ENCODE measurements around the gene NEDD9. TPM values are rescaled to one million over a fixed set of nuclear protein-coding genes. Genes with fewer than 3 reads are reported as not detected.

NEDD9 gene
- total and polyA plus RNA-seq, 2 of the 4 experiments (the other 2 are of a cell fraction) = 7.6 to 16.5 TPM

DNA sequence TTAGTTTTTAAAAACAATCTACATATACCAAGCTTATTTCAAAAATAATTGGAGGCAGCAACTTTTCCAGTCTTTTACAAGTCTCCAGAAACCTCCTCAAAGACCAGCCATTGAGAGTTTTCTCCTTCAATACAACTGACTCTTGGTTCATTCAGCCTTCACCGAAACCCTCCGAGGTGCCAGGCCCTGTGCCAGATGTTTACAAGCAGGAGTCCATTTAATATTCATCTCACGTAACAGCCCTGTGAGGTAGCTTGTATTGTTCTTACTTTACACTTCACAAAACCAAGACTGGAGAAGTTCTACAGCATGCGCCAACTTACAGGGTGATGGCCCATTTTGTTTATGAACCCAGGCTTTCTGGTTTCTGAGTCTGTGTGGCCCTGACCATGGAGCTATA is 5.5 kb upstream of the NEDD9 start:
- no peak overlapping the region for H2BK20ac ChIP-seq (ENCODE audit: low read depth, low read length)
- TF ChIP-seq, protein P1, sequence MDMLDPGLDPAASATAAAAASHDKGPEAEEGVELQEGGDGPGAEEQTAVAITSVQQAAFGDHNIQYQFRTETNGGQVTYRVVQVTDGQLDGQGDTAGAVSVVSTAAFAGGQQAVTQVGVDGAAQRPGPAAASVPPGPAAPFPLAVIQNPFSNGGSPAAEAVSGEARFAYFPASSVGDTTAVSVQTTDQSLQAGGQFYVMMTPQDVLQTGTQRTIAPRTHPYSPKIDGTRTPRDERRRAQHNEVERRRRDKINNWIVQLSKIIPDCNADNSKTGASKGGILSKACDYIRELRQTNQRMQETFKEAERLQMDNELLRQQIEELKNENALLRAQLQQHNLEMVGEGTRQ (IDR thresholded peaks at IDR 0.05; ENCODE audit: low read depth, low read length) = no peak
- TF ChIP-seq BHLHE40 (IDR thresholded peaks at IDR 0.05; ENCODE audit: low read depth, low read length) = no peak
- no peak for TF ChIP-seq MAZ (IDR thresholded peaks at IDR 0.05; ENCODE audit: borderline replicate concordance, low read depth, low read length)
- no peak for TF ChIP-seq CHD1 (IDR thresholded peaks at IDR 0.05; ENCODE audit: low read depth, low read length)
- TF ChIP-seq, protein P2, sequence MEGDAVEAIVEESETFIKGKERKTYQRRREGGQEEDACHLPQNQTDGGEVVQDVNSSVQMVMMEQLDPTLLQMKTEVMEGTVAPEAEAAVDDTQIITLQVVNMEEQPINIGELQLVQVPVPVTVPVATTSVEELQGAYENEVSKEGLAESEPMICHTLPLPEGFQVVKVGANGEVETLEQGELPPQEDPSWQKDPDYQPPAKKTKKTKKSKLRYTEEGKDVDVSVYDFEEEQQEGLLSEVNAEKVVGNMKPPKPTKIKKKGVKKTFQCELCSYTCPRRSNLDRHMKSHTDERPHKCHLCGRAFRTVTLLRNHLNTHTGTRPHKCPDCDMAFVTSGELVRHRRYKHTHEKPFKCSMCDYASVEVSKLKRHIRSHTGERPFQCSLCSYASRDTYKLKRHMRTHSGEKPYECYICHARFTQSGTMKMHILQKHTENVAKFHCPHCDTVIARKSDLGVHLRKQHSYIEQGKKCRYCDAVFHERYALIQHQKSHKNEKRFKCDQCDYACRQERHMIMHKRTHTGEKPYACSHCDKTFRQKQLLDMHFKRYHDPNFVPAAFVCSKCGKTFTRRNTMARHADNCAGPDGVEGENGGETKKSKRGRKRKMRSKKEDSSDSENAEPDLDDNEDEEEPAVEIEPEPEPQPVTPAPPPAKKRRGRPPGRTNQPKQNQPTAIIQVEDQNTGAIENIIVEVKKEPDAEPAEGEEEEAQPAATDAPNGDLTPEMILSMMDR (conservative IDR thresholded peaks at IDR 0.05; ENCODE audit: low read depth, low read length) = no peak
- TF ChIP-seq FOS (IDR thresholded peaks at IDR 0.05; ENCODE audit: low read depth, low read length) = no peak
- no peak for TF ChIP-seq SMC3 (IDR thresholded peaks at IDR 0.05; ENCODE audit: low read depth, low read length)
- no peak for TF ChIP-seq POLR2A (IDR thresholded peaks at IDR 0.05; ENCODE audit: low read depth, low read length)
- no peak for TF ChIP-seq MXI1 (IDR thresholded peaks at IDR 0.05; ENCODE audit: borderline replicate concordance, low read depth, low read length)
- TF ChIP-seq RCOR1 (IDR thresholded peaks at IDR 0.05; ENCODE audit: insufficient replicate concordance, low read length) = no peak
- no peak for TF ChIP-seq MAFK (IDR thresholded peaks at IDR 0.05; ENCODE audit: low read depth, low read length)
- no peak for TF ChIP-seq RFX5 (IDR thresholded peaks at IDR 0.05; ENCODE audit: low read depth, low read length)
- TF ChIP-seq CEBPB (IDR thresholded peaks at IDR 0.05; ENCODE audit: low read depth, low read length) = no peak
- no peak for TF ChIP-seq NFE2L2 (IDR thresholded peaks at IDR 0.05; ENCODE audit: low read depth, low read length)
- no peak for TF ChIP-seq RAD21 (IDR thresholded peaks at IDR 0.05; ENCODE audit: low read length)
- TF ChIP-seq, protein P3, sequence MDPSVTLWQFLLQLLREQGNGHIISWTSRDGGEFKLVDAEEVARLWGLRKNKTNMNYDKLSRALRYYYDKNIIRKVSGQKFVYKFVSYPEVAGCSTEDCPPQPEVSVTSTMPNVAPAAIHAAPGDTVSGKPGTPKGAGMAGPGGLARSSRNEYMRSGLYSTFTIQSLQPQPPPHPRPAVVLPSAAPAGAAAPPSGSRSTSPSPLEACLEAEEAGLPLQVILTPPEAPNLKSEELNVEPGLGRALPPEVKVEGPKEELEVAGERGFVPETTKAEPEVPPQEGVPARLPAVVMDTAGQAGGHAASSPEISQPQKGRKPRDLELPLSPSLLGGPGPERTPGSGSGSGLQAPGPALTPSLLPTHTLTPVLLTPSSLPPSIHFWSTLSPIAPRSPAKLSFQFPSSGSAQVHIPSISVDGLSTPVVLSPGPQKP (IDR thresholded peaks at IDR 0.05; ENCODE audit: borderline replicate concordance, low read depth, low read length) = no peak

More for the DNA sequence above, 5.5 kb upstream of the NEDD9 start:
- Histone ChIP-seq H3K18ac (ENCODE audit: low read depth, low read length) (no peak overlapping the region), H3K9me3 (ENCODE audit: control insufficient read depth, insufficient read depth, low read length) (no peaks in the 10 kb centered on the region), H2BK120ac (ENCODE audit: low read depth, low read length) (no peak overlapping the region), H3K14ac (replicated peaks; ENCODE audit: low read depth, low read length) (no peak overlapping the region), H4K20me1 (ENCODE audit: insufficient read depth, low read length) (no peaks in the 10 kb centered on the region), H2BK5ac (ENCODE audit: low read depth, low read length, poor library complexity, severe bottlenecking) (no peak overlapping the region), H4K91ac (ENCODE audit: insufficient read depth, low read depth, low read length) (no peak overlapping the region), H3K79me1 (ENCODE audit: low read depth in 1 of 2, low read length in 2 of 2) (no peaks in the 10 kb centered on the region), H3K23ac (ENCODE audit: low read depth, low read length) (no peak overlapping the region), H2AFZ (replicated peaks; ENCODE audit: low read length, poor library complexity) (no peak overlapping the region), H3K27ac (ENCODE audit: insufficient read depth, low read length) (no peak overlapping the region), H3K4ac (ENCODE audit: low read depth, low read length) (no peak overlapping the region), H3K9ac (ENCODE audit: low read depth, low read length) (no peak overlapping the region), H3K4me2 (ENCODE audit: low read depth, low read length) (no peak overlapping the region), H3K9me1 (ENCODE audit: insufficient read depth, low read length) (peaks cover 4% of the 10 kb centered on the region; the same call in 1 of the 2 replicates), H4K8ac (ENCODE audit: low read depth in 2 of 2, low read length in 2 of 2) (no peak overlapping the region), H3K36me3 (ENCODE audit: control insufficient read depth, insufficient read depth, low read length) (no peaks in the 10 kb centered on the region), H4K5ac (ENCODE audit: low read depth, low read length) (no peak overlapping the region), H3K4me1 (ENCODE audit: control insufficient read depth, insufficient read depth, low read length) (peaks cover 7% of the 10 kb centered on the region), H3K27me3 (ENCODE audit: control insufficient read depth, insufficient read depth, low read length) (no peaks in the 10 kb centered on the region), H3K56ac (ENCODE audit: extremely low read depth, insufficient read depth, low read length) (no peak overlapping the region), H2BK15ac (ENCODE audit: low read depth, low read length) (no peak overlapping the region), H2AK5ac (ENCODE audit: low read depth, low read length) (no peak overlapping the region), H2AK9ac (replicated peaks; ENCODE audit: low read depth, low read length, poor library complexity) (no peak overlapping the region), H3K4me3 (ENCODE audit: insufficient read depth, low read depth, low read length) (no peak overlapping the region)
- ATAC-seq (ENCODE audit: low read depth) = no peak
- no CpG with 5 or more reads among the region's 4 CpGs for WGBS, 2 experiments (ENCODE audit: extremely low coverage in 2 of 2, insufficient read length in 1 of 2)
- no peak for DNase-seq
- dilution Hi-C loops (cut with HindIII; ENCODE audit: low sequenced_read_pairs, unreplicated experiment) (no loop called here), in situ Hi-C loops (cut with MboI; ENCODE audit: low sequenced_read_pairs) (loop anchor here (10.0 kb wide), 1 partner anchor 257 kb away; no protein-coding TSS in a partner anchor), intact Hi-C loops (cut with micrococcal nuclease) (no loop called here)
- BruUV-seq (replicated peaks) = no TSS peak
- ChIA-PET CTCF (no interaction called here), POLR2A (ENCODE audit: unreplicated experiment) (no interaction called here)

Measured in IMR-90 (cell line).